ENCODE results near the gene SLC44A4. TPM values are rescaled to one million over a fixed set of nuclear protein-coding genes. Genes with fewer than 3 reads are reported as not detected.
A peak's percentile ranks its signal among the peaks of the same experiment; 100 is the strongest.
"Not testable (repeated sequence)": the region's sequence is repeated elsewhere in the genome, so short reads cannot be mapped to it uniquely, and the experiment has no call there.

SLC44A4 gene
- total RNA-seq, 1 experiment from 2014 or later, result 3.8 TPM

DNA sequence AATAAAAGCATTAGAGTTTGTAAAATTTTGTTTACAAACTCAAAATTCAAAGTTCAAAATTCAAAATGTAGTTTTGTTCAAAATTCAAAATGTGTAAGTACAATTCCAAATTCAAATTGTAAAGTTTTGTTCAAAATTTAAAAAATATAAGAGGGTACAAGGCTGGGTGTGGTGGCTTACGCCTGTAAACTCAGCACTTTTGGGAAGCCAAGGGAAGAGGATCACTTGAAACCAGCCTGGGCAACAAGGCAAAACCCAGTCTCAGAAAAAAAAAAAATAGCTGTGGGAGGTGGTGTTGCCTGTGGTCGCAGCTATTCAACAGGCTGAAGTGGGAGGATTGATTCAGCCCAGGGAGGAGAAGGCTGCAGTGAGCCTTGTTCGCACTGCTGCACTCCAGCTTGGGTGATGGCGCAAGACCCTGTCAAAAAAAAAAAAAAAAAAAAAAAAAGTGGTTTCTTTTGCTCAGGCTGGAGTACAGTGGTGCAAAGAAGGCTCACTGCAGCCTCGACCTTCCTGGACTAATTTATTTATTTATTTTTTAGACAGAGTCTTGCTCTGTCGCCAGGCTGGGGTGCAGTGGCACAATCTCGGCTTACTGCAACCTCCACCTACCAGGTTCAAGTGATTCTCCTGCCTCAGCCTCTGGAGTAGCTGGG, 28.5 kb upstream of the SLC44A4 start:
- H3K4me1 ChIP-seq (ENCODE audit: insufficient read depth, low read length), result no peaks in the 10 kb centered on the region; the same call in 1 of the 2 replicates
- H2BK12ac ChIP-seq (ENCODE audit: insufficient read length, low read depth, low read length), result no peak overlapping the region
- no peak for TF ChIP-seq CTCF (conservative IDR thresholded peaks at IDR 0.05)
- no peaks in the 10 kb centered on the region for H4K20me1 ChIP-seq (ENCODE audit: control insufficient read depth, insufficient read depth, insufficient read length)
- H3T11ph ChIP-seq (ENCODE audit: low read length), result no peak overlapping the region
- H4K8ac ChIP-seq (replicated peaks; ENCODE audit: insufficient read length, low read depth, low read length), result no peak overlapping the region
- H3K56ac ChIP-seq (ENCODE audit: insufficient read length, low read depth, low read length), result no peak overlapping the region
- H3K4me2 ChIP-seq (ENCODE audit: insufficient read depth, insufficient read length, low read length), result no peak overlapping the region
- Mint-ChIP-seq H3K27me3 (ENCODE audit: low read depth) (peaks cover under 1% of the 10 kb centered on the region), H3K27ac (no peak overlapping the region), H3K9me3 (no peaks in the 10 kb centered on the region; a peak in 1 of 5 replicates), H3K36me3 (ENCODE audit: insufficient read depth in 1 of 3, low read depth in 3 of 3) (no peaks in the 10 kb centered on the region), H3K4me3 (no peak overlapping the region), H3K4me1 (peaks cover 17 to 23% of the 10 kb centered on the region in 2 experiments)
- no peaks in the 10 kb centered on the region for H3K79me2 ChIP-seq (ENCODE audit: insufficient read depth, low read length)
- no peak for DNase-seq
- no peaks in the 10 kb centered on the region for H3K9me3 ChIP-seq (ENCODE audit: control insufficient read depth, low read depth, low read length)
- H3K27ac ChIP-seq (ENCODE audit: insufficient read length, low read depth, low read length), result no peak overlapping the region
- H3K14ac ChIP-seq (ENCODE audit: insufficient read depth, low read length), result no peak overlapping the region
- no peak overlapping the region for H3K9ac ChIP-seq (ENCODE audit: extremely low read depth, insufficient read length, low read length)
- H2AK5ac ChIP-seq (ENCODE audit: insufficient read length, low read length), result no peak overlapping the region
- no peak overlapping the region for H3K18ac ChIP-seq (ENCODE audit: insufficient read length, low read depth, low read length)
- H2BK15ac ChIP-seq (ENCODE audit: low read depth, low read length), result no peak overlapping the region
- no peaks in the 10 kb centered on the region for H3K27me3 ChIP-seq (ENCODE audit: insufficient read depth, low read length)
- no peak overlapping the region for H2BK20ac ChIP-seq (ENCODE audit: low read depth, low read length, poor library complexity, severe bottlenecking)
- no peak overlapping the region for H2BK5ac ChIP-seq (ENCODE audit: insufficient read length, low read length)
- no peaks in the 10 kb centered on the region for H3K79me1 ChIP-seq (ENCODE audit: insufficient read depth, low read depth, low read length, poor library complexity, severe bottlenecking)
- WGBS (ENCODE audit: extremely low coverage, insufficient read length, low lambda C conversion rate), result no CpG with 5 or more reads among the region's 7 CpGs
- no peak overlapping the region for H3K23ac ChIP-seq (ENCODE audit: insufficient read length, low read depth, low read length)
- no peak overlapping the region for H2BK120ac ChIP-seq (ENCODE audit: low read depth, low read length, poor library complexity, severe bottlenecking)
- H2AFZ ChIP-seq (ENCODE audit: low read length), result no peak overlapping the region
- H4K5ac ChIP-seq (ENCODE audit: insufficient read length, low read depth, low read length), result no peak overlapping the region
- H4K91ac ChIP-seq (ENCODE audit: insufficient read length, low read depth, low read length), result no peak overlapping the region
- no peak overlapping the region for H3K4ac ChIP-seq (ENCODE audit: low read depth, low read length)
- H3K23me2 ChIP-seq (ENCODE audit: insufficient read length, low read depth, low read length, poor library complexity, severe bottlenecking), result no peaks in the 10 kb centered on the region

- not testable (repeated sequence) for H3K27me3 Mint-ChIP-seq (ENCODE audit: low read depth); H3K14ac ChIP-seq (ENCODE audit: insufficient read depth, low read length); H2BK15ac ChIP-seq (ENCODE audit: low read depth, low read length); H3K4ac ChIP-seq (ENCODE audit: low read depth, low read length); H2BK20ac ChIP-seq (ENCODE audit: low read depth, low read length, poor library complexity, severe bottlenecking); H3K4me2 ChIP-seq (ENCODE audit: insufficient read depth, insufficient read length, low read length); H3K36me3 Mint-ChIP-seq (ENCODE audit: insufficient read depth in 1 of 3, low read depth in 3 of 3); H3K4me1 ChIP-seq (ENCODE audit: insufficient read depth, low read length); H3K18ac ChIP-seq (ENCODE audit: insufficient read length, low read depth, low read length); H3K79me1 ChIP-seq (ENCODE audit: insufficient read depth, low read depth, low read length, poor library complexity, severe bottlenecking); H4K20me1 ChIP-seq (ENCODE audit: control insufficient read depth, insufficient read depth, insufficient read length); H3T11ph ChIP-seq (ENCODE audit: low read length); H4K8ac ChIP-seq (replicated peaks; ENCODE audit: insufficient read length, low read depth, low read length); H3K27ac ChIP-seq (ENCODE audit: insufficient read length, low read depth, low read length); H3K79me2 ChIP-seq (ENCODE audit: insufficient read depth, low read length); H3K56ac ChIP-seq (ENCODE audit: insufficient read length, low read depth, low read length); H3K27me3 ChIP-seq (ENCODE audit: insufficient read depth, low read length); H3K23me2 ChIP-seq (ENCODE audit: insufficient read length, low read depth, low read length, poor library complexity, severe bottlenecking); H3K9me3 ChIP-seq (ENCODE audit: control insufficient read depth, low read depth, low read length); H3K23ac ChIP-seq (ENCODE audit: insufficient read length, low read depth, low read length); H4K5ac ChIP-seq (ENCODE audit: insufficient read length, low read depth, low read length); H2BK12ac ChIP-seq (ENCODE audit: insufficient read length, low read depth, low read length); H2AK5ac ChIP-seq (ENCODE audit: insufficient read length, low read length); H4K91ac ChIP-seq (ENCODE audit: insufficient read length, low read depth, low read length); H2AFZ ChIP-seq (ENCODE audit: low read length); DNase-seq; H2BK120ac ChIP-seq (ENCODE audit: low read depth, low read length, poor library complexity, severe bottlenecking); H3K9ac ChIP-seq (ENCODE audit: extremely low read depth, insufficient read length, low read length); H3K9me3 Mint-ChIP-seq; H2BK5ac ChIP-seq (ENCODE audit: insufficient read length, low read length)
- WGBS (ENCODE audit: extremely low coverage, insufficient read length, low lambda C conversion rate), result no CpG with 5 or more reads among the region's 8 CpGs
- Mint-ChIP-seq H3K4me1 (peaks cover 17 to 22% of the 10 kb centered on the region in 2 experiments), H3K27ac (peak overlapping the region in 1 of 3 experiments; percentile 67; a peak in 3 of 7 replicates), H3K4me3 (peak overlapping the region in 1 of 2 experiments; percentile 31; a peak in 1 of 5 replicates)
These were observed 27.9 kb upstream of the SLC44A4 start for GRCh38 chr6:31906727-31907126.
